NCI-H1105 (cell line): ENCODE data around the gene FOXO6.

Experiments used
- DNase-seq: peaks from one replicate; lab custom pipeline; 2025; lab: John Stamatoyannopoulos, UW

The FOXO6 gene

GRCh38 chr1:41351262-41352151 is 9.7 kb upstream of the FOXO6 start:
- DNase-seq, result no peak

DNA sequence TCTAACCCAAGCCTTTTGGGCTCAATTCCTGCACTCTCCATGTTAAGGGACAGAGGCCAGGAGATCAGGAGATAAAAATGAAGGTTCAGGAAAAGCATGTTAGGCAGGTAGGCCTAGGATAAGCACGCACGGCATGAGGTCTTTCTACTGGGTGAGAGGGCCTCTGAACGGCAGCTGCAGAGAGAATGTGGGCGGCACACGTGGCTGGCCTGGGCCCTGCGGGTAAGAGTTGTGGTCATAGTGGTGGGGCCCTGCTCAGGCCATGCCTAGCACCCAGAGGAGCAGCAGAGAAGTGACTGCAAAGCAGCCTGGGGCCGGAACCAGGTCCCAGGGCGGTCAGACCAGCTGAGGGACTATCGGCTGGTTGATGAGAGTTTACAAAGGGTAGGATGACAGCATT is 7.5 kb upstream of the FOXO6 start:
- DNase-seq, result no peak

DNA sequence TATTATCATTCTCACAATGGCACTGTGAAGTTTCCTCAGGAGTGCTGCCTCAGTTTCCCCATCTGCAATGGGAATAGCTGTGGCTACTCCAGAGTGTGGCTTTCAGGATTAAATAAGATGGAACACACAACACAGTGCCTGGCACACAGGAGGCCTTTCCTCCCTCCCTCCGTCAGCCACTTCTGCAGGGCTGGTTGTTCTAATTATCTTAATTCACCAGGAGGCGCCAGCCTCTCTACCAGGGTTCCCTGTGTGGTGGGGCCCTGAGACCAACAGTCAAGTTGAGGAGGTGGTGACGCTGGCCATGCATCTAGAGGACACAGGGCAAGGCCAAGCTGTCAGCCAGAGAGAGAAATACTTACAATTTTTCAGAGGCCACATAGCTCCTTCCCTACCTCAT is 6.3 kb upstream of the FOXO6 start:
- DNase-seq, result no peak

- DNase-seq, result no peak
Observed at GRCh38 chr1:41355356-41355755, 5.9 kb upstream of the FOXO6 start.

GRCh38 chr1:41355761-41356160 is 5.5 kb upstream of the FOXO6 start:
- DNase-seq, result no peak

DNA sequence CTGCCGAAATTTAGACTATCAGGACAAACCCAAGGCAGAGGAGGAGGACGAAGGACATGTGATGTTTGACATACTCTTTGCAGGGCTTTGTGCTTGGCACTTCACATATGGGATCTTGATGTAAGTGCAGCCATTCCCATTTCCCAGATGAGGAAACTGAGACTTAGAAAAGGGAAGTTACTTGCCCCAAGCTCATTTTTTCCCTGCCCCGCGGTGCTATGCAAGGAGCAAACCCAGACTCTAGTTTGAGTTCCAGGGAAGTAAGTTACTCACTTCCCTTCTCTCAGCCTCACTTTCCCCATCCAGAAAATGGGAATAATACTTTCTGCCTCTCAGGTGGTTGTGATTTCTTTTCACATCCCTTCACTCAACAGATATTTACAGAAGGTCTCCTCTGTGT is 4.5 kb upstream of the FOXO6 start:
- DNase-seq, result no peak

DNA sequence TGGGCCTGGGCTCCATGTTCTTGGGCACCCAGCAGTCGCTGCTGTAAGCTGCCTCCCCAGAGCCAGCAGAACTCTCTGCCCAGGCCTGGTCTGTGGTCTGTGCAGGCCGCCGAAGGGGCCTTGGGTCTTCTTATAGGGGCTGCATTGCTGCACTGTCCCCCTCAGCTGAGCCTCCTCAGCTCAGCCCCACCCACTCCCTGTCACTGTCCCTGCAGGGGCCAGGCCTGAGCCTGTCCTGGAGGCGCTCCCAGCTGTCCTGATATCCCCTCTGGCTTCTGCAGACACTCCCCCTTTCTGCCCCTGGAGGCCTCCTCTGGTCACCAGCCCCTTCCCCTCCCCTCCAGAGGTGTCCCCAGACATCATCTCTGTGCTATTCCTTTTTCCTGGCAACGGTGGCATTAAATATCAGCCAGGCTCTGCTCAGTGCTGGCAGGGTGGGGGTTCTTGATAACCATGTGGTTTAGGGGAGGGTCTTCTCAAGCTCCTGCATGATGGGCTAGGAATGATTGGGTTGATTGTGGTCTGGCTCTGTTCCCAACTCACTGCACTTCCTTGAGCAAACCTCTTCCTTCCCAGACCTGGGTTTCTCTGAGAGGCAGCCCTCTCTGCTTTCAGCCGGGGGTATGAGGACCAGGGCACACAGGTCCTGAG is 3.7 kb upstream of the FOXO6 start:
- DNase-seq, result no peak

DNA sequence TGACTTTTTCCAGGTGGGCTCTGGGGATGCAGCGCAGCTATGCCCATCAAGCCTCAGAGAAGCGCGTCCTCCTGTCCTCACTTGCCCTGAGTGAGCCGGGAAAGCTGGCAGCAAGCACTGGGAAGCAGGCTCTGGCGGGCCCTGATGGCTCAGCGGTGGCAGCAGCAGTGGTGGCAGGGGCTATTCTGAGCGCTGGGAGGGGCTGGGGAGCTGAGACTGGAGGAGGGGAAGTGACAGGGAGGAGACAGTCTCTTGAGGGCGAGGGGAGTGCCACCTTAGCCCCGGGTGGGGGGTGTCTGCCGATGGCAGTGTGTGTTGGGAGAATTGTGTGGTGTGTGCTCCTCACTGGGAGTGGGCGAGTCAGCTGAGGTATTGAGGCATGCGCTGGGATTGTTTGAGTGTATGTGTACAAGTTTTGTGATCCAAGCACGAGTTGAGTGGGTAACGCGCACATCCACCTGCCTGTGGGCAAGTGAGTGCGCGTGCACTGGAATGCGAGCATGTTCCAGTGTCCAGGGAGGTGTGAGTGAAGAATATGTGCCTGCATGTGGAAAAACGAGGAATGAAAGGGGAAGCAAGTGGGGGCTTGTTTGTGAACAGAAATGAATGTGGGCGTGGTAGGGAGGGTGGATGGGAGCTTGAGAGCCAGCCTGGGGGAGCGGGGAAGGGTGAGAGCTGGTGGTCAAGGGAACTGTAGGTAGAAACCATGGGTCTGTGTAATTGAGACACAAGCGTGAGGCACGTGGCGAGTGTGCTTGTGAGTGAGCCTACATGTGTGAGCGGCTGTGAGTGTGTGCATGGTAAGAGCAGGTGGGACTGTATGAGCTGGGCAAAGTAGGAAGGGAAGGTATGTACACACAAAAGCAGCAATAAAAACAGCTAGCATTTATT is 2.9 kb upstream of the FOXO6 start:
- DNase-seq, result no peak

DNA sequence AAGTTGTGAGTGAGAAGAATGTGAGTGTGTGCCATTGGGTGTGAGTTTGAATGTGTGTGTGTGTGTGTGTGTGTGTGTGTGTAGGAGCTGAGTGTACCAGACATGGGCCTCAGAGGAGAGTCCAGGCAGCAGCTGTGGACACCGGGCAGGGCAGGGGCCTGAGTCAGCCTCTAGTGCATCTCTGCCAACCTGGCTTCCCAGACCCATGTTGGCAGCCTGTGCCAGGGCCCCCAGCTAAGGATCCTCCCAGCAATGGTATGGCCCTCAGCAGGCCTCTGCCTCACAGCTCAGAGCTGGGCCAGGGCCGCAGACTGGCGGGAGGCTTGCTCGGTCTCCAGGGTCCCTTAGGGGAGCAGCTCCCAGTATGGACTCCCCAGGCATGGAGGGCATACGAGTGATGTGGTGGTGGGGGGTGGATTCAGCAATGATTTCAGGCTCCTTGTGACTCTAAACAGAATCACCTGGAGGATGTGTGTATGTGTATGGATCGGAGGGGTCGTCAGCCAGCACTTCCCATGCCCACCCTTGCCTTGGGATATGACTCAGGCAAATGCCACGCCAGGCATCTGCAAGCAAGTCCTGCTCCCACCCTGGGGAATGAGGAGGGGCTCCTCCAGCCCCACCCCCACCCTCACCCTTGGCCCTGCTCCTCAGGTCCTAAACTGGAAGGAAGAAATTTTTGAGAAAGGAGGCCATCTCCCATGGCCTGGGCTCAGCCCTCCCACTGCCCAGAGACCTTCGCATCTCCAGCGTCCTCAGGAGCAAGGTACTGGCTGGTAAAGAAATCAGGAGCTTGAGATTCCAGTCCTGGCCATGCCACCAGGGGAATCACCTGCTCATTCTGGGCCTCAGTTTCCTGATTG is 1.8 kb upstream of the FOXO6 start:
- DNase-seq, result no peak

- no peak for DNase-seq
Observed at GRCh38 chr1:41360074-41360785, 1.0 kb upstream of the FOXO6 start.

DNA sequence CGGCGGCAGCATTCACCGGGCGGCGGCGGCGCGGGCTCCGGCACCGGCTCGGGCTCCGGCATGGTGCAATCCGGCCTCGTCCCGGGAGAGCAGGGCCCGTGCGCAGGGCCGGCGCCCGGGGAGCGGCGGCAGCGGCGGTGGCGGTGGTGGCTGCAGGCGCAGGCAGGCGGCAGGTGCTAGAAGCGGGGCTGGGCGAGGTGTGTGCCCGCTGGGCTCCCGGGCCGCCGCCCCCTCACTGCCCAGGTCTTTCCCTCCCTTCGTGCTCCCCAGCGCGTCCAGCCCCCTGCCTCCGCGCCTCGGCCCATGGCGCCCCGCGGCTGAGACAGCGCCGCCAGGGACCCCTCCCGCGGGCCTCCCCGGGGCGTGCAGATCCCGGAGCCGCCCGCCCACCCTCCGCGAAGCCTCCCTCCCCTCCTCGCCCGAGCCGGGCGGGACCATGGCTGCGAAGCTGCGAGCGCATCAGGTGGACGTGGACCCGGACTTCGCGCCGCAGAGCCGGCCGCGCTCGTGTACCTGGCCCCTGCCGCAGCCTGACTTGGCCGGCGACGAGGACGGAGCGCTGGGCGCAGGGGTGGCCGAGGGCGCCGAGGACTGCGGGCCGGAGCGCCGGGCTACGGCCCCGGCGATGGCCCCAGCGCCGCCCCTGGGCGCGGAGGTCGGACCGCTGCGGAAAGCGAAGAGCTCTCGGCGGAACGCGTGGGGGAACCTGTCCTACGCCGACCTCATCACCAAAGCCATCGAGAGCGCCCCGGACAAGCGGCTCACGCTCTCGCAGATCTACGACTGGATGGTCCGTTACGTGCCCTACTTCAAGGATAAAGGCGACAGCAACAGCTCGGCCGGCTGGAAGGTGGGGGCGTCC is 492 bp downstream of the FOXO6 start:
- DNase-seq, result peak; percentile 10

DNA sequence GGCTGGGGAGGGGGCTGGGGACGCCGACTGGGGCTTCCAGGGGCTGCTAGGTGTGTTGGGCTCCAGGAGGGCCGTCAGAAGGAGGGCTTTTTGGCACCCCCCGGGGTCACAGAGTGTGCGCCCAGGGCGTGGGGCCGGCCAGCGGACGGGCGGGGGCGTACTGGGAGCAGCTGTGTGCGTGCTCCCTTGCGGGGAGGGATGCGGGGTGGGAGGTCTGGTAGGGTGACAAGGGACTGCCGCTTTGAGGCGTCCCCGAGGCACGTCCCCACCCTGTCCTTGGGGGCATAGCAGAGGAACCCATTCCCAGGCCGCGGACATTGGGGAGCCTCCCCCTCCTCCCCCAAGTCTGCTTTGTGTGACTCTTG is 1.1 kb downstream of the FOXO6 start:
- DNase-seq, result no peak

DNA sequence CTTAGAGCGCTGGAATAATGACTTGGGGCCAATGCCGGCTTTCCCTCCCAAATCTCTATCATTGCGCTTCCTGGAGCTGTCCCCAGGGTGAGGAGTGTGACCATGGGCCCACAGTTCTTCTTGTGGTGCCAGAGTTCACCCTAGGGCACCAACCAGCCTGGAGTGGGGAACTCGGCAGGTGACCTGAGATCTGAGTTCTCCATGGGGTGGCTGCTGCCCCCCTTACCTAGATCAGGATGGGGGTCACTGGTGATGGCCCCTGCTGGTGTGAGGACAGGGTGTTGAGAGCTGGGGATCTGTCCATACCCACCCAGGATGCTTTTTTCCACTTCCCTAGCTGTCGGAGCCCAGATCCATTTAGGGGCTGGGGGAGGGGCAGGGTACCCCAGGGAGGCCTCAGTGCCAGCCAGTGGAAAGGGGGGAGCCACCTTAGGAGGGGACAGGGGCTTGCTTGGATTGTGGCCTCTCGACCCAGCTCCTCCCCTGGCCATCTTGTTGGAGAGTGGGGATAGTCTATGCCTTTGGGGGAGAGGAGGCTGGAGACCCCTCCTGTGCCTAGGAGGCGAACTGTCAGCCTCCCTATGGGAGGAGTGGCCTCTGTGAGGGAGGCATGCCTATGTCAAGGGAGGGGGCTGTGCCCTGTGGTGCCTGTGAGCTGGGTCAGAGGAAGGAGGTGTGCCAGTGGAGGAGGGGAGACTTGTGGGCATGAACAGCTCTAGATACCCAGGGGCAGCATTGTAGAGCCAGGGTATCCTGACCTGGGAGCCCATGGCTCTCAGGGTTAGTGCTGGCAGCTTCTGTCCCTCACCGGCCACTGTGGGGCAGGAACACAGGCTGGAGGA is 1.7 kb downstream of the FOXO6 start:
- peak; percentile 36 for DNase-seq

DNA sequence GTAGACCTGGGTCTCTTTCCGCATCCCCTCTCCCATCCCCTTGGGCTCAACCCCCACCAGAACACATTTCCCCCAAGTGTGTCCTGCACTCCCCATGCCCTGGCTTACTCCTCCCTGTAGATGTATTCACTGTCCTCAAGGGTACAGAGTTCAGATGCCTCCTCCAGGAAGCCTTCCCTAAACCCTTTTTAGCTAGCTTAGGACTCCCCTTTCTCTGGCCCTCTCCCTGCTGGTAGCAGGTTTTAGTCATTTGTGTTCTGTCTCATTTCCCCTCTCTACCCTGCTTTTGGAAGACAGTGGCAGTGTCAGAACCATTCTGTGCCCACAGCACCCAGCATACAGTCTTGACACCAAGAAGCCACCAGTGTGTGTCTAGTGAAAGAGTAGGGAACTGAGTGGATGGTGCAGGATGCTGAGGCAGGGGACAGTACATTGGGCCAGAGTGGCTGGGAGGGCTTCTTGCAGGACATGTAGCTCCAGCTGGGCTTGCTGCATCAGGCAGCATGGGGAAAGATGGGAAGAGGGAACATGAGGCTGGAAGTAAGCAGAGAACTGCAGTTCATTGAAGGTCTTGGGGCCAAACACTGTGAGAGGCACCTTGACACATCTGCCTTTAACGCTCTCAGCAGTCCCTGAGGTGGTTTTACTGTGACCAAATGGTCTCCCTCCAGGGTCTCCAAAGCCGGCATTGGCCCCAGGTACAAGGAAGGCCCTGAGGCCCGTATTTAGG is 2.5 kb downstream of the FOXO6 start:
- no peak for DNase-seq

DNA sequence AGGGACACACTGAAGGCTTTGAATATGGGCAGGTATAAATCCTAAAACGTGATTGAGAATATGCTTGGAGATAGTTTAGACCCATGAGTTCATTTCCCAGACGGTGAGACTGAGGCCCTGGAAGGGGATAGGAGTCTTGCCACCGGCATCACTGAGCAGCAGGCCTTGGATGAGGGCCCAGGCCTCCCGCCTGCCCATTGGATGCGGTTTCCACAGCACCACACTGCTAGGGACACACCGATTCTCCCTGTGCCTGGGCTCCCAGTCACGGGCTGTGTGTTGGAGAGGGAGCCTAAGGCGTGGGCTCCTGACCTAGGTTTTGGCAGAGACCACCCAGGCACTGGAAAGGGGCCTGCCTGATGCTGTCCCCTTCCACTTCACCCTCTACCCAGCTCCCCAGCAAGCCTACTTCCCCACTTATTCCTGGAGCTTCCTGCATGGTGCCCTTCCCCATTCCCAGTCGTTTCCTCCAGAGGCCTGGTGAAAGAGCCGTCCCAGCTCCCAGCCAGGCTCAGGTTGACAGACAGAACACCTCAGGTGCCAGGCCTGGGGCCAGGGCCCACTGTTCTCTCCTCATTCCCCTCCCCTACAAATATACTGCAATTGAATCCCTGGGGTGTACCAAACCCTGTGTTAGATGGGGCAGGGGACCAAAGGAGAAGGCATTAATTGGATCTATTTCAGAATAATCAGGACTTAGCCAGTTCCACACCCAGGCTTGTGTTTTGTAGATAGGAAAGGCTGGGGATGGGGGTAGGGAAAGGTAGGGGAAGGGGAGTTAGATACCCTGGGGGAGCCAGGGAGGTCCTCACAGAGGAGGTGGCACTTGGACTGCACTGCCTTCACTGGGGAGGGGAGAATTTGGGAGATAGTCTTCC is 3.4 kb downstream of the FOXO6 start:
- peak; percentile 8 for DNase-seq

- no peak for DNase-seq
Observed at GRCh38 chr1:41365320-41365633, 4.0 kb downstream of the FOXO6 start.

DNA sequence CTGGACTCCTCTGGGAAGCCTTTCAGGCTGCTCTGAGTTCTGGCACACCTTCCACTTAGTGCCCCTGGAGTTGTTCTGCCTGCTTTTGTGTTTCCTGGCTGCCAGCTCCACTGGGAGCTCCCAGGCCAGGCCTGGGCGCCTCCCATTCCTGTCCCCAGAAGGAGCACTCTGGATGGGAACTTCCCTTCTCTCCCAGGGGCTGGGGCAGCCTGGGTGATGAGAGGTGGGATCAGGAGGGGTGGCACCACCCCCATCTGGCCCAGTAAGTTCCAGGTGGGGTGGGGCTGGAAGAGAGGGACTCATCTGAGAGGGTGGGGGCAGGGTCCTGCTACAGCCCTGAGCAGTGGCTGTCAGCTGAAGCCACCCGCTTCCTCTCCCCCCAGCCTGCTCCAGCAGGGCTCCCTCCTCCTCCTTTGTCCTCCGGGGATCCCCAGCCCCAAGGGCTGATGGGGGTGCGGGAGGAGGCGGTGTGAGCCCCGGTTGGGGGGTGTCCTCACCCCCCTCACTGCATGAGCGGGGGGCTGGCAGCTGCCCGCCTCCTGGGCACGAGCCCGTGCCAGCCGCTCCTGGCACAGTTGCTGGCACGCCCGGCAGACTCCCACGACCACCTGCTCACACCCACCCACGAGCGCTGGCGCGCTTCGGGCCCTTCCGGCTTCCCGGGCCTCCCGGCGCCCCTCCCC is 4.7 kb downstream of the FOXO6 start:
- DNase-seq, result peak; percentile 88
